Chondrocyte (in vitro differentiated cells): ENCODE results near the gene PCDHGB6. TPM values are rescaled to one million over a fixed set of nuclear protein-coding genes. Genes with fewer than 3 reads are reported as not detected.
"Not testable (repeated sequence)": the region's sequence is repeated elsewhere in the genome, so short reads cannot be mapped to it uniquely, and the experiment has no call there.

Experiments
- DNase-seq: peaks from one replicate; pipeline ENCODE4 v3.0.0; 2021; ENCODE audit warnings: mixed read lengths, low spot score
- H3K27ac Mint-ChIP-seq: one replicate; pipeline ENCODE4 v1.8.0; 2021; ENCODE audit warnings: mild to moderate bottlenecking, moderate library complexity, mixed read lengths; ENCODE audit not compliant: unreplicated experiment
- H3K27me3 Mint-ChIP-seq: 2 replicates; pipeline ENCODE4 v1.8.0; 2021; ENCODE audit warnings: low read depth, mixed read lengths
- H3K36me3 Mint-ChIP-seq: 2 replicates; pipeline ENCODE4 v1.8.0; 2021; ENCODE audit warnings: low read depth, mixed read lengths
- H3K4me1 Mint-ChIP-seq: 2 replicates; pipeline ENCODE4 v1.8.0; 2021; ENCODE audit warnings: low read depth, mild to moderate bottlenecking, mixed read lengths
- H3K4me3 Mint-ChIP-seq: one replicate; pipeline ENCODE4 v1.8.0; 2021; ENCODE audit warnings: mild to moderate bottlenecking, moderate library complexity, mixed read lengths; ENCODE audit not compliant: unreplicated experiment
- H3K9me3 Mint-ChIP-seq: 2 replicates; pipeline ENCODE4 v1.8.0; 2021; ENCODE audit warnings: low read depth, mixed read lengths
- total RNA-seq: library from RNA; stranded (reverse); gene quantifications from 3 replicates; pipeline ENCODE4 v1.2.1, GENCODE V29; 2021
- TF ChIP-seq, protein P1 (sequence below): fragments of 200-600 bp; sonication (generic); IDR thresholded peaks from 2 replicates; pipeline ENCODE4 v1.5.0; 2021; ENCODE audit warnings: antibody characterized with exemption, mild to moderate bottlenecking, moderate library complexity

PCDHGB6 gene
- total RNA-seq, 1 donor from 2014 or later = 52.4 TPM

- Mint-ChIP-seq H3K4me3 (peak within 1 kb of the TSS; percentile 82), H3K27ac (peak within 1 kb of the TSS; percentile 86), H3K36me3 (peaks cover 56% of the 10 kb centered on the region), H3K4me1 (peaks cover 35% of the 10 kb centered on the region), H3K27me3 (no peaks in the 10 kb centered on the region), H3K9me3 (peaks cover 48% of the 10 kb centered on the region)
- DNase-seq = no peak
- TF ChIP-seq, protein P1, sequence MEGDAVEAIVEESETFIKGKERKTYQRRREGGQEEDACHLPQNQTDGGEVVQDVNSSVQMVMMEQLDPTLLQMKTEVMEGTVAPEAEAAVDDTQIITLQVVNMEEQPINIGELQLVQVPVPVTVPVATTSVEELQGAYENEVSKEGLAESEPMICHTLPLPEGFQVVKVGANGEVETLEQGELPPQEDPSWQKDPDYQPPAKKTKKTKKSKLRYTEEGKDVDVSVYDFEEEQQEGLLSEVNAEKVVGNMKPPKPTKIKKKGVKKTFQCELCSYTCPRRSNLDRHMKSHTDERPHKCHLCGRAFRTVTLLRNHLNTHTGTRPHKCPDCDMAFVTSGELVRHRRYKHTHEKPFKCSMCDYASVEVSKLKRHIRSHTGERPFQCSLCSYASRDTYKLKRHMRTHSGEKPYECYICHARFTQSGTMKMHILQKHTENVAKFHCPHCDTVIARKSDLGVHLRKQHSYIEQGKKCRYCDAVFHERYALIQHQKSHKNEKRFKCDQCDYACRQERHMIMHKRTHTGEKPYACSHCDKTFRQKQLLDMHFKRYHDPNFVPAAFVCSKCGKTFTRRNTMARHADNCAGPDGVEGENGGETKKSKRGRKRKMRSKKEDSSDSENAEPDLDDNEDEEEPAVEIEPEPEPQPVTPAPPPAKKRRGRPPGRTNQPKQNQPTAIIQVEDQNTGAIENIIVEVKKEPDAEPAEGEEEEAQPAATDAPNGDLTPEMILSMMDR = peak; percentile 78
Observed at GRCh38 chr5:141412854-141413539, 5.2 kb downstream of the PCDHGB6 start, which contains the start of gene PCDHGA10. PCDHGA10 (plus strand) TSS chr5:141412987; CDS start chr5:141413176, 189 bp downstream.

DNA sequence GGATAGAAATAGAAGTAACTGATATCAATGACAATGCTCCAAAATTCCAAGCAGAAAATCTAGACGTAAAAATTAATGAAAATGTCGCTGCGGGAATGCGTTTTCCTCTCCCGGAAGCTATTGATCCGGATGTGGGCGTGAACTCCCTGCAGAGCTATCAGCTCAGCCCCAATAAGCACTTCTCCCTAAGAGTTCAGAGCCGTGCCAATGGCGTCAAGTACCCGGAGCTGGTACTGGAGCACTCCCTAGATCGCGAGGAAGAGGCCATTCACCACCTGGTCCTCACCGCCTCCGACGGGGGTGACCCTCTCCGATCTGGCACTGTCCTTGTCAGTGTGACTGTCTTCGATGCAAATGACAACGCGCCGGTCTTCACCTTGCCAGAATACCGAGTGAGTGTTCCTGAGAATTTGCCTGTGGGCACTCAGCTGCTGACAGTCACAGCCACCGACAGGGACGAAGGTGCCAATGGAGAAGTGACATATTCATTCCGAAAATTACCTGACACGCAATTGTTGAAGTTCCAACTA is 5.8 kb downstream of the PCDHGB6 start:
- Mint-ChIP-seq H3K36me3 (peaks cover 58% of the 10 kb centered on the region), H3K9me3 (peaks cover 51% of the 10 kb centered on the region), H3K4me1 (peaks cover 30% of the 10 kb centered on the region), H3K4me3 (peak overlapping the region; percentile 82), H3K27ac (peak overlapping the region; percentile 86), H3K27me3 (no peaks in the 10 kb centered on the region)
- TF ChIP-seq, protein P1 = no peak
- no peak for DNase-seq

GRCh38 chr5:141414548-141415274 is 6.9 kb downstream of the PCDHGB6 start:
- not testable (repeated sequence) for H3K4me3 Mint-ChIP-seq, H3K27me3 Mint-ChIP-seq, DNase-seq, H3K27ac Mint-ChIP-seq
- peaks cover 50% of the 10 kb centered on the region for H3K9me3 Mint-ChIP-seq
- H3K36me3 Mint-ChIP-seq = peaks cover 58% of the 10 kb centered on the region
- peaks cover 23% of the 10 kb centered on the region for H3K4me1 Mint-ChIP-seq

- not testable (repeated sequence) for DNase-seq, H3K27me3 Mint-ChIP-seq, H3K27ac Mint-ChIP-seq, H3K4me3 Mint-ChIP-seq
- Mint-ChIP-seq H3K4me1 (peaks cover 21% of the 10 kb centered on the region), H3K36me3 (peaks cover 60% of the 10 kb centered on the region), H3K9me3 (peaks cover 52% of the 10 kb centered on the region)
Observed at GRCh38 chr5:141415275-141415618, 7.4 kb downstream of the PCDHGB6 start.

- Mint-ChIP-seq H3K36me3 (peaks cover 65% of the 10 kb centered on the region), H3K4me1 (peaks cover 10% of the 10 kb centered on the region), H3K4me3 (peak within 1 kb of the TSS; percentile 38), H3K9me3 (peaks cover 57% of the 10 kb centered on the region)
- DNase-seq, H3K27me3 Mint-ChIP-seq, H3K27ac Mint-ChIP-seq: not testable (repeated sequence)
- TF ChIP-seq, protein P1 = peak; percentile 42
Observed at GRCh38 chr5:141417494-141418172, 9.8 kb downstream of the PCDHGB6 start, which contains the start of gene PCDHGB7. PCDHGB7 (plus strand) TSS chr5:141417677; CDS start chr5:141417860, 183 bp downstream.
